RKO (cell line): Measurements from ENCODE around the gene CA10.

ENCODE experiments used
- DNase-seq: peaks from one replicate; pipeline ENCODE4 v3.0.0-alpha.2; 2016; ENCODE audit warnings: low spot score

The CA10 gene

GRCh38 chr17:51948128-51948527 is 210.4 kb downstream of the CA10 start:
- DNase-seq = peak; percentile 50

- DNase-seq = no peak
These were observed 211.3 kb downstream of the CA10 start for GRCh38 chr17:51947160-51947735.

GRCh38 chr17:51946311-51946710 is 212.2 kb downstream of the CA10 start:
- DNase-seq = no peak

GRCh38 chr17:51941272-51941671 is 217.2 kb downstream of the CA10 start:
- DNase-seq = no peak

GRCh38 chr17:51937264-51937663 is 221.2 kb downstream of the CA10 start:
- DNase-seq = no peak

GRCh38 chr17:51935477-51935876 is 223.0 kb downstream of the CA10 start:
- DNase-seq = no peak

GRCh38 chr17:51933647-51934046 is 224.9 kb downstream of the CA10 start:
- DNase-seq = no peak

GRCh38 chr17:51926448-51926847 is 232.1 kb downstream of the CA10 start:
- no peak for DNase-seq

GRCh38 chr17:51921500-51921899 is 237.0 kb downstream of the CA10 start:
- DNase-seq = no peak

GRCh38 chr17:51914577-51914976 is 243.9 kb downstream of the CA10 start:
- no peak for DNase-seq

- DNase-seq = no peak
These were observed 244.9 kb downstream of the CA10 start for GRCh38 chr17:51913491-51914205.

- DNase-seq = no peak
These were observed 245.6 kb downstream of the CA10 start for GRCh38 chr17:51912939-51913338.

GRCh38 chr17:51911237-51911636 is 247.3 kb downstream of the CA10 start:
- DNase-seq = no peak

GRCh38 chr17:51909971-51910370 is 248.5 kb downstream of the CA10 start:
- no peak for DNase-seq

GRCh38 chr17:51908841-51909537 is 249.5 kb downstream of the CA10 start:
- no peak for DNase-seq

- no peak for DNase-seq
These were observed 251.5 kb downstream of the CA10 start for GRCh38 chr17:51907041-51907440.

- no peak for DNase-seq
These were observed 254.1 kb downstream of the CA10 start for GRCh38 chr17:51904379-51904778.

- DNase-seq = no peak
These were observed 257.3 kb downstream of the CA10 start for GRCh38 chr17:51901242-51901641.

- DNase-seq = no peak
These were observed 266.6 kb downstream of the CA10 start for GRCh38 chr17:51891936-51892335.

- no peak for DNase-seq
These were observed 267.8 kb downstream of the CA10 start for GRCh38 chr17:51890710-51891109.

GRCh38 chr17:51888816-51889215 is 269.7 kb downstream of the CA10 start:
- DNase-seq = no peak

GRCh38 chr17:51876986-51877385 is 281.5 kb downstream of the CA10 start:
- no peak for DNase-seq

- no peak for DNase-seq
These were observed 285.2 kb downstream of the CA10 start for GRCh38 chr17:51873302-51873701.
